ENCODE measurements around the gene DAP.

Gene DAP

DNA sequence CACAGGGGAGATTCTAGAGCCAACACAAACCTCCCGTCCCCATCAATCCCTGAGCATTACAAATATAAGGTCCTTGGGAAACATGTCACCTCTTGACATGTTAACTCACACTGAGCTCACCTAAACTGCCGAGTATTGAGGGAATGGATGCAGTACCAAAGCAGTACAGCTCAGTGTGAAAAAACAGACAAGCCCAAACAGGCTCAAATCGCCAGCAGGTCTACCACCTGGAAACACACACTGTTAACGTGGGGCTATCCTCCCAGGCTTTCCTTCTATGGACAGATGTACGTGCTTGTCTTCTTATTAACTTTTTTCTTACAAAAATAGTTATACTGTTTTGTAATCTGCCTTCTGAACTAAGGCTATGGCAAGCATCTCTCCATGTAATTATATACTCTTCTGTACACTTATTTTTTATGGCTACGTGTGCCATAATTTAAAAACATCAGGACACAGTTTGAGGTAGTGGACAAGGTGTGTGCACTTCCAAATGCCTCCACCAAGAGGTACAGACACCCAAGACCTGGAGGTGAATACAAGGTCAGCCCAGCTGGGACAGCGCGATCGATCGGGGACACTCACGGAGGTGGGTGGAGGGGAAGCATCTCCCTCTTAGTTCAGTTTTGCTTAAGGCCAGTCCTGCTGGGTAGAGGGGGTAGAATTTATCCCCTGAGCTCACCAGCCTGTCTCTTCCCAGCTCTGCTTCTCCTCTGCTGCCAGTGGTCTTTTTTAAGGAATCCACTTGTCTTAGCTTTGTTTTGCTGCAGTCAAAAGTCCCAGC lies 76.5 kb downstream of the DAP start:
- Histone ChIP-seq H3K4me3 (ENCODE audit: low read depth in 1 of 5, low read length in 5 of 5) (no peak overlapping the region), H3K9me3 (ENCODE audit: control insufficient read depth in 5 of 5, low read length in 5 of 5) (no peaks in the 10 kb centered on the region), H3K36me3 (ENCODE audit: control insufficient read depth in 5 of 5, insufficient read depth in 5 of 5, low read length in 5 of 5) (peaks cover 0 to 47% (median 33%) of the 10 kb centered on the region in 5 donors), H3K4me1 (ENCODE audit: control insufficient read depth in 5 of 5, insufficient read depth in 5 of 5, low read length in 5 of 5) (peaks cover 0 to 10% (median 0%) of the 10 kb centered on the region in 5 donors), H3K27ac (ENCODE audit: low read depth, low read length) (no peak overlapping the region), H3K9ac (ENCODE audit: low read length in 5 of 5) (no peak overlapping the region), H3K27me3 (ENCODE audit: control insufficient read depth in 5 of 5, insufficient read depth in 4 of 5, low read length in 5 of 5) (no peaks in the 10 kb centered on the region)

DNA sequence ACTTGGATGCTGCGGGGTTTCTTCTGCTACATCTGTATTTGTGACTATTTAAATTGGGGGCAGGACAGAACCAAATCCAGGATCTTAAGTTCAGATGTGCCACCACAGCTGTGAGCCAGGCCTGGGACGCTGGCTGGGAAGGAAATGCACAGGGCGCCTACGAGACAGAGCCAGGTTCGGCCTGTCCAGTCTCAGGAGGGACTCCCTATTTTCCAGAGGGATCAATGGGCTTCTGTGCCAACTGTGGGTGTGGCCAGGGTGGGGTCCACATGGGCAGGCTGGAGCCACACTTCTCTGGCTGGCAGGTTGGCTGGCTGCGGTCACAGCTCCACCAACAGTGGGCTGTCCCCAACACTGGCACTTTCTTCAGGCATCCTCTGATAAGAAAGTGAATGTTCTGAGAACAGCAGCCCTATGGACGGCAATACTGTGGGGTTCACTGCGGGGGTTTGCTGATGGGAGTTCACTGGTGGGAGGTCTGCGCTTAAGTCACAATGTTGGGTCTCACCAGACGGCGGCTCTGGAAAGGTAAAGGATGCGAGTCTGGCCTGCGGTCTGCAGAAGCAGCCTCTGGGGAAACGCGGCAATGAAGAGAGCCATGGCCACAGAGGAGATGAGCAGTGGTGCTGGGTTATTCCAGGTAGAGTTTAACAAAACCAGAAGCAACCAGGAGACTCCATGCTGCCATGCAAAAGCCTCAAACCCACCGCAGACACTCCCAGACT lies 78.1 kb downstream of the DAP start:
- H3K4me1 ChIP-seq (ENCODE audit: control insufficient read depth in 5 of 5, insufficient read depth in 5 of 5, low read length in 5 of 5), result peaks cover 0 to 10% (median 0%) of the 10 kb centered on the region in 5 donors
- no peaks in the 10 kb centered on the region for H3K27me3 ChIP-seq (ENCODE audit: control insufficient read depth in 5 of 5, insufficient read depth in 4 of 5, low read length in 5 of 5)
- no peak overlapping the region for H3K9ac ChIP-seq (ENCODE audit: low read length in 5 of 5)
- H3K27ac ChIP-seq (ENCODE audit: low read depth, low read length), result no peak overlapping the region
- peaks cover 0 to 2% (median 0%) of the 10 kb centered on the region in 5 donors for H3K9me3 ChIP-seq (ENCODE audit: control insufficient read depth in 5 of 5, low read length in 5 of 5)
- peaks cover 0 to 55% (median 42%) of the 10 kb centered on the region in 5 donors for H3K36me3 ChIP-seq (ENCODE audit: control insufficient read depth in 5 of 5, insufficient read depth in 5 of 5, low read length in 5 of 5)
- no peak overlapping the region for H3K4me3 ChIP-seq (ENCODE audit: low read depth in 1 of 5, low read length in 5 of 5)

DNA sequence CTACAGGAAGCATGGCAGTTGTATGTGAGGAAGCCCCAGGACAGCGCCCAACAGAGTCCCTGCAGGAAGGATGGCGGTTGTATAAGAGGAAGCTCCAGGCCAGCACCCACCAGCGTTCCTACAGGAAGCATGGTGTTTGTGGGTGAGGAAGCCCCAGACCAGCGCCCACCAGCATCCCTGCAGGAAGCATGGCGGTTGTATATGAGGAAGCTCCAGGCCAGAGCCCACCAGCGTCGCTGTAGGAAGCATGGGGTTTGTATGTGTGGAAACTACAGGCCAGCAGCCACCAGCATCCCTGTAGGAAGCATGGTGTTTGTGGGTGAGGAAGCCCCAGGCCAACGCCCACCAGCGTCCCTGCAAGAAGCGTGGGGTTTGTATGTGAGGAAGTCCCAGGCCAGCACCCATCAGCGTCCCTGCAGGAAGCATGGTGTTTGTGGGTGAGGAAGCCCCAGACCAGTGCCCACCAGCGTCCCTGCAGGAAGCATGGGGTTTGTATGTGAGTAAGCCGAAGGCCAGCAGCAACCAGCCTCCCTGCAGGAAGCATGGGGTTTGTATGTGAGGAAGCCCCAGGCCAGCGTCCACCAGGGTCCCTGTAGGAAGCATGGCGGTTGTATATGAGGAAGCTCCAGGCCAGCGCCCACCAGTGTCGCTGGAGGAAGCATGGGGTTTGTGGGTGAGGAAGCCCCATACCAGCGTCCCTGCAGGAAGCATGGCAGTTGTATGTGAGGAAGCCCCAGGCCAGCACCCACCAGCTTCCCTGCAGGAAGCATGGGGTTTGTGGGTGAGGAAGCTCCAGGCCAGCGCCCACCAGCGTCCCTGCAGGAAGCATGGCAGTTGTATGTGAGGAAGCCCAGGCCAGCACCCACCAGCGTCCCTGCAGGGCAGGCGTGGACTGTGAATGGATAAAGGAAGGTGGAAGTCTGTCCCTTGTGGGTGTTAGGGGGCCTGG lies 79.0 kb downstream of the DAP start:
- no peaks in the 10 kb centered on the region for H3K27me3 ChIP-seq (ENCODE audit: control insufficient read depth in 5 of 5, insufficient read depth in 4 of 5, low read length in 5 of 5)
- peaks cover 0 to 62% (median 49%) of the 10 kb centered on the region in 5 donors for H3K36me3 ChIP-seq (ENCODE audit: control insufficient read depth in 5 of 5, insufficient read depth in 5 of 5, low read length in 5 of 5)
- H3K9me3 ChIP-seq (ENCODE audit: control insufficient read depth in 5 of 5, low read length in 5 of 5), result peaks cover 0 to 5% (median under 1%) of the 10 kb centered on the region in 5 donors
- no peak overlapping the region for H3K4me3 ChIP-seq (ENCODE audit: low read depth in 1 of 5, low read length in 5 of 5)
- no peak overlapping the region for H3K27ac ChIP-seq (ENCODE audit: low read depth, low read length)
- no peak overlapping the region for H3K9ac ChIP-seq (ENCODE audit: low read length in 5 of 5)
- peaks cover 0 to 10% (median 0%) of the 10 kb centered on the region in 5 donors for H3K4me1 ChIP-seq (ENCODE audit: control insufficient read depth in 5 of 5, insufficient read depth in 5 of 5, low read length in 5 of 5)

DNA sequence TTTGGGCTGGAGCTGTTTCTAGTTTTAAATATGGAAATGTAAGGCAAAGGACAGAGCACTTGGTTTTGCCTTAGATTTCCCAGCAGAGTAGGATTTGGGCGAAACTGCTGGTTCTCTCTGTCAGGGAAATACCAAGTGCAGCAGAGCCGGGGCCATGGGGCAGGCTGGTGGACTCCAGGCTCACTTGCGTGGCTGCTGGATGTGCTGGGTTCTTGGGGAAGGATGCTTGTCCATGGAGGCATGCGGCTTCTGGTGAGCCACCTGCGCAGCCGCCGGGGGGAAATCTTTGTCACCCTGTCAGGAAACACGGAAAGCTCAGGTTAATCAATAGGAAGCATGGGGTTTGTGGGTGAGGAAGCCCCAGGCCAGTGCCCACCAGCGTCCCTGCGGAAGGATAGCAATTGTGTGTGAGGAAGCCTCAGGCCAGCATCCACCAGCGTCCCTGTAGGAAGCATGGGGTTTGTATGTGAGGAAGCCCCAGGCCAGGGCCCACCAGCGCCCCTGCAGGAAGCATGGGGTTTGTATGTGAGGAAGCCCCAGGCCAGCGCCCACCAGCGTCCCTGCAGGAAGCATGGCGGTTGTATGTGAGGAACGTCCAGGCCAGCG lies 80.1 kb downstream of the DAP start:
- peaks cover 0 to 5% (median 3%) of the 10 kb centered on the region in 5 donors for H3K9me3 ChIP-seq (ENCODE audit: control insufficient read depth in 5 of 5, low read length in 5 of 5)
- H3K36me3 ChIP-seq (ENCODE audit: control insufficient read depth in 5 of 5, insufficient read depth in 5 of 5, low read length in 5 of 5), result peaks cover 0 to 62% (median 49%) of the 10 kb centered on the region in 5 donors
- H3K27me3 ChIP-seq (ENCODE audit: control insufficient read depth in 5 of 5, insufficient read depth in 4 of 5, low read length in 5 of 5), result peaks cover 0 to 5% (median 2%) of the 10 kb centered on the region in 5 donors
- H3K4me3 ChIP-seq (ENCODE audit: low read depth in 1 of 5, low read length in 5 of 5), result no peak overlapping the region
- no peak overlapping the region for H3K9ac ChIP-seq (ENCODE audit: low read length in 5 of 5)
- peaks cover 0 to 10% (median 0%) of the 10 kb centered on the region in 5 donors for H3K4me1 ChIP-seq (ENCODE audit: control insufficient read depth in 5 of 5, insufficient read depth in 5 of 5, low read length in 5 of 5)
- no peak overlapping the region for H3K27ac ChIP-seq (ENCODE audit: low read depth, low read length)

DNA sequence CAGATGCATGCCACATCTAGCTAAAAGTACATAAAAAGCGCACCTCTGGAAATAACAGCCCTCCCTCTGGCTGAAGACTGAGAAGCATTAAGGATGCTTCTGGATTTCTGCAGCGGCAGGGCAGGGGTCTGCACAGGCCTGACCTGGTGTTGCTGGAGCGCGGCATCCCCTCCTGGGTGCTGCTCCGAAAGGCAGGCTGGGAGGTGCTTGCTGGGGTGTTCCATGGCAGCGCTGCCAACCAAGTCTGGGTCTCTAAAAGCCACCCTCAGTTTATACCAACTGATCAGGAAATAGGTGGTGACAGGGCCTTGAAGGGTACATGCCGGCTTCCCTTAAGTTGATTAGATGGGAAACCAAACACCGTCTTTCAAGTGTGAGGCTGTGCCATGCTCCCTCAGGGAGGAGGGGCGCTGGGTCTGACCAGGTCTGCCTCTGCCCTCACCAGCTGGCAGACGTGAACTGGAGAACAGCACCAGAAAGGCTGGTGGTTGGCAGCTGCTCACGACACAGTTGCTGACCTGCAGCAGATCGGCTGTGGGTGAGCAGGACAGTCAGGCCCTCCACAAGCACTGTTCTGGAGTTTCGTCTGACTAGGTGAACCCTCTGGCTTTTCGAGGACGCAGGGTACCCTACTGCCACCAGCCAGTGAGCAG lies 81.6 kb downstream of the DAP start:
- Histone ChIP-seq H3K4me3 (ENCODE audit: low read depth in 1 of 5, low read length in 5 of 5) (no peak overlapping the region), H3K9me3 (ENCODE audit: control insufficient read depth in 5 of 5, low read length in 5 of 5) (peaks cover 0 to 5% (median 3%) of the 10 kb centered on the region in 5 donors), H3K27me3 (ENCODE audit: control insufficient read depth in 5 of 5, insufficient read depth in 4 of 5, low read length in 5 of 5) (peaks cover 0 to 15% (median 6%) of the 10 kb centered on the region in 5 donors), H3K9ac (ENCODE audit: low read length in 5 of 5) (no peak overlapping the region), H3K36me3 (ENCODE audit: control insufficient read depth in 5 of 5, insufficient read depth in 5 of 5, low read length in 5 of 5) (peaks cover 0 to 62% (median 49%) of the 10 kb centered on the region in 5 donors), H3K27ac (ENCODE audit: low read depth, low read length) (no peak overlapping the region), H3K4me1 (ENCODE audit: control insufficient read depth in 5 of 5, insufficient read depth in 5 of 5, low read length in 5 of 5) (peaks cover 0 to 10% (median 0%) of the 10 kb centered on the region in 5 donors)

DNA sequence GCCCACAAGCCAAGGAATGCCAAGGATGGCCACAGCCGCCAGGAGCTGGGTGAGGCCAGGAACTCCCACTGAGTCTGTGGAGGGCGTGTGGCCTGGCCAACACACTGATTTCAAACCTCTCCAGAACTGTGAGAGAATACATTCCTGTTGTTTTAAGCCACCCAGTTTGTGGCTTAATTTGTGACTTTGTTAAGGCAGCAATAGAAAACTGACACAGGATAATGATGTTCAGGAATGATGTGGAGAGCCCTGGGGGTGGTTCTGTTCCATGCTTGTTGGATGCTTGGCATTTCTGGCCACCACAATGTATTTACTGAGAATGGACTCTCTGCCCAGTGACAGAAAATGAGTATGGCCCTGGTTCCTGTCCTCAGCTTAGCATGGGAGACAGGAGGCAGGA lies 82.8 kb downstream of the DAP start:
- peaks cover 0 to 5% (median 3%) of the 10 kb centered on the region in 5 donors for H3K9me3 ChIP-seq (ENCODE audit: control insufficient read depth in 5 of 5, low read length in 5 of 5)
- H3K27me3 ChIP-seq (ENCODE audit: control insufficient read depth in 5 of 5, insufficient read depth in 4 of 5, low read length in 5 of 5), result peaks cover 0 to 16% (median 10%) of the 10 kb centered on the region in 5 donors
- H3K4me3 ChIP-seq (ENCODE audit: low read depth in 1 of 5, low read length in 5 of 5), result no peak overlapping the region
- H3K9ac ChIP-seq (ENCODE audit: low read length in 5 of 5), result no peak overlapping the region
- peaks cover 0 to 13% (median 0%) of the 10 kb centered on the region in 5 donors for H3K4me1 ChIP-seq (ENCODE audit: control insufficient read depth in 5 of 5, insufficient read depth in 5 of 5, low read length in 5 of 5)
- peaks cover 0 to 57% (median 47%) of the 10 kb centered on the region in 5 donors for H3K36me3 ChIP-seq (ENCODE audit: control insufficient read depth in 5 of 5, insufficient read depth in 5 of 5, low read length in 5 of 5)
- H3K27ac ChIP-seq (ENCODE audit: low read depth, low read length), result no peak overlapping the region

DNA sequence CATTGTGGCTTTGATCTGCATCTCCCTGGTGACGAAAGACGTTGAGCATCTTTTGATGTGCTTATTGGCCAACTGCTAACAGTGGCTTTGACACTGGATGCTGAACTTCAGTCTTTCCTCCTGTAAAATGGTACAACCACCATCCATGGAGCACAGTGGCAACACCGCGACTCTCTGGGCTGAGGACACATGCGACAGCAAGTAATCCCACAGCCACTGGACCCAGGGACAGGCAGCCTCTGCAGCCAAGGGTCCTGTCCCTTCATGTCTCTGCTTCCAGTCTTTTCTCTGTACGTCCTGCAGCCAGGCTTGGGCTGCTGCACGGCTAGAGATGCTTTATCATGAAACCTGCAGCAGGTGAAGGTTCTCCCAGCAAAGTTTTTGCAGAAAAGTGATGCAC lies 83.5 kb downstream of the DAP start:
- Histone ChIP-seq H3K36me3 (ENCODE audit: control insufficient read depth in 5 of 5, insufficient read depth in 5 of 5, low read length in 5 of 5) (peaks cover 0 to 50% (median 41%) of the 10 kb centered on the region in 5 donors), H3K27ac (ENCODE audit: low read depth, low read length) (no peak overlapping the region), H3K9ac (ENCODE audit: low read length in 5 of 5) (no peak overlapping the region), H3K9me3 (ENCODE audit: control insufficient read depth in 5 of 5, low read length in 5 of 5) (peaks cover 0 to 5% (median 3%) of the 10 kb centered on the region in 5 donors), H3K27me3 (ENCODE audit: control insufficient read depth in 5 of 5, insufficient read depth in 4 of 5, low read length in 5 of 5) (peaks cover 0 to 16% (median 10%) of the 10 kb centered on the region in 5 donors), H3K4me1 (ENCODE audit: control insufficient read depth in 5 of 5, insufficient read depth in 5 of 5, low read length in 5 of 5) (peaks cover 0 to 10% (median 0%) of the 10 kb centered on the region in 5 donors), H3K4me3 (ENCODE audit: low read depth in 1 of 5, low read length in 5 of 5) (no peak overlapping the region)

DNA sequence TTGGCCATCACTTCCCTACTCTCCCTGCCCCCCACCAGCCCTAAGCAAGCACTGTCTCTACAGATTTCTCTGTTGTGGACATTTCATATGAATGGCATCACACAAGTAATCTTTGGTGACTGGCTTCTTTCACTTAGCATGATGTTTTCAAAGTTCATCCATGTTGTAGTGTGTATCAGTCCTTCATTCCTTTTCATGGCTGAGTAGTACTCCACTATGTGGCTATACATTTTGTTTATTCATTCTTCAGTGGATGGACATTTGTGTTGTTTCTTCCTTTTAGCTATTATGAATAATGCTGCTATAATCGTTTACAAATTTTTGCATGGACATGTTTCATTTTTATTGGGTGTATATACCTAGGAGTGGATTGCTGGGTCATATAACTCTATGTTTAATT lies 84.1 kb downstream of the DAP start:
- peaks cover 0 to 4% (median 0%) of the 10 kb centered on the region in 5 donors for H3K4me1 ChIP-seq (ENCODE audit: control insufficient read depth in 5 of 5, insufficient read depth in 5 of 5, low read length in 5 of 5)
- H3K9me3 ChIP-seq (ENCODE audit: control insufficient read depth in 5 of 5, low read length in 5 of 5), result peaks cover 0 to 5% (median 3%) of the 10 kb centered on the region in 5 donors
- H3K36me3 ChIP-seq (ENCODE audit: control insufficient read depth in 5 of 5, insufficient read depth in 5 of 5, low read length in 5 of 5), result peaks cover 0 to 44% (median 36%) of the 10 kb centered on the region in 5 donors
- H3K4me3 ChIP-seq (ENCODE audit: low read depth in 1 of 5, low read length in 5 of 5), result no peak overlapping the region
- no peak overlapping the region for H3K9ac ChIP-seq (ENCODE audit: low read length in 5 of 5)
- no peak overlapping the region for H3K27ac ChIP-seq (ENCODE audit: low read depth, low read length)
- H3K27me3 ChIP-seq (ENCODE audit: control insufficient read depth in 5 of 5, insufficient read depth in 4 of 5, low read length in 5 of 5), result peaks cover 0 to 16% (median 10%) of the 10 kb centered on the region in 5 donors

DNA sequence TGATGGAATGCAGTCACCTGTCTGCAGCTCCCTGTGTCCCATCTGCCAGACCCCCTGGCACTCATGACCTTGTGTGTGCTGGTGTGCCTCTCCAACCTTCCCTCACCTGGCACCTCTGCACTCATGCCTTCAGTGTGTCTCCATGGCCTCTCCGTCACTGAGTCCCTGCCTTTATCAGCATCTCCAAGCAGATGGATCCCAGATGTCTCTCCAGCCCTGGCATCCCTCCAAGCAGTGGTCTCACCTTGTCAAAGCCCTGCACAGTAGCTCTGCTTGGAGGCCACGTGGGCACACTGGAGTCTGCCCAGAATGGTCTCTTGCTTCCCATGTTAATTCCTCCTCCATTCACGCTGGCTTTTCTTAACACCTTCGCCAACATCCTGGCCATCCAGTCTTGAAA lies 84.8 kb downstream of the DAP start:
- Histone ChIP-seq H3K27ac (ENCODE audit: low read depth, low read length) (no peak overlapping the region), H3K27me3 (ENCODE audit: control insufficient read depth in 5 of 5, insufficient read depth in 4 of 5, low read length in 5 of 5) (peaks cover 0 to 16% (median 10%) of the 10 kb centered on the region in 5 donors), H3K9me3 (ENCODE audit: control insufficient read depth in 5 of 5, low read length in 5 of 5) (peaks cover 0 to 5% (median 3%) of the 10 kb centered on the region in 5 donors), H3K36me3 (ENCODE audit: control insufficient read depth in 5 of 5, insufficient read depth in 5 of 5, low read length in 5 of 5) (peaks cover 0 to 37% (median 32%) of the 10 kb centered on the region in 5 donors), H3K4me3 (ENCODE audit: low read depth in 1 of 5, low read length in 5 of 5) (no peak overlapping the region), H3K9ac (ENCODE audit: low read length in 5 of 5) (no peak overlapping the region), H3K4me1 (ENCODE audit: control insufficient read depth in 5 of 5, insufficient read depth in 5 of 5, low read length in 5 of 5) (peaks cover 0 to 3% (median 0%) of the 10 kb centered on the region in 5 donors)
